Endothelial cell of umbilical vein (primary cell): ENCODE data around the gene OLIG1. TPM values are rescaled to one million over a fixed set of nuclear protein-coding genes. Genes with fewer than 3 reads are reported as not detected.
A peak's percentile ranks its signal among the peaks of the same experiment; 100 is the strongest.

ENCODE experiments used
- BruUV-seq: library from RNA; stranded (reverse); fragments of 400-500 nt; replicated peaks from 2 replicates; lab custom pipeline; 2021; lab: Mats Ljungman, UMichigan
- CTCF ChIA-PET: fragments of 300-600, 350-600 bp; sonication (Branson Sonifier 250); formaldehyde crosslinking; loops from one replicate; lab custom pipeline; 2021; ENCODE audit warnings: antibody characterized with exemption, inconsistent platforms; lab: Charles Lee
- POLR2A ChIA-PET: fragments of 300-600, 350-600 bp; sonication (Branson Sonifier 250); formaldehyde crosslinking; loops from one replicate; lab custom pipeline; 2021; ENCODE audit warnings: antibody characterized with exemption, inconsistent platforms; lab: Charles Lee
- DNase-seq: peaks from one replicate; pipeline ENCODE4 v3.0.0-alpha.2; 2011; ENCODE audit warnings: low read depth, low spot score
- FAIRE-seq: peaks from 2 replicates; lab custom pipeline; 2011; peaks lifted over from hg19 to GRCh38; lab: Jason Lieb, UNC
- H2AFZ ChIP-seq: 2 replicates; pipeline ENCODE4 v1.6.0; 2012; ENCODE audit warnings: low read depth, low read length, control low read depth, inconsistent platforms
- H3K27ac ChIP-seq: 2 replicates; pipeline ENCODE4 v1.5.1; 2011; ENCODE audit warnings: low read depth, mild to moderate bottlenecking, control low read depth, low read length, moderate library complexity; ENCODE audit not compliant: insufficient read depth
- H3K27me3 ChIP-seq, 2 experiments: 2 replicates each; pipeline versions ENCODE4 v1.6.0 to v1.6.1; 2011; ENCODE audit warnings: low read length in 2 of 2, mixed read lengths in 1 of 2; ENCODE audit not compliant: control insufficient read depth in 2 of 2, insufficient read depth in 2 of 2
- H3K36me3 ChIP-seq, 2 experiments: 2 replicates in 1 of 2; 3 replicates in 1 of 2; pipeline ENCODE4 v1.5.1; 2011; ENCODE audit warnings: low read length in 2 of 2, mild to moderate bottlenecking in 1 of 2, moderate library complexity in 1 of 2; ENCODE audit not compliant: control insufficient read depth in 2 of 2, insufficient read depth in 2 of 2; ENCODE audit errors: extremely low read depth in 1 of 2
- H3K4me1 ChIP-seq: 3 replicates; pipeline ENCODE4 v1.5.1; 2011; ENCODE audit warnings: mild to moderate bottlenecking, low read length; ENCODE audit not compliant: control insufficient read depth, insufficient read depth; ENCODE audit errors: extremely low read depth
- H3K4me2 ChIP-seq: 2 replicates; pipeline ENCODE4 v1.6.1; 2011; ENCODE audit warnings: low read length, control low read depth, mixed read lengths; ENCODE audit not compliant: insufficient read depth
- H3K4me3 ChIP-seq, 3 experiments: fragments of 200-600 bp in 1 of 3; sonication (generic), shearing (Covaris generic) in 1 of 3; replicated peaks in 1 of 3; 2 replicates each; pipeline ENCODE4 v1.5.1; 2011 to 2016; ENCODE audit warnings: control low read depth in 3 of 3, low read length in 3 of 3, mild to moderate bottlenecking in 2 of 3, inconsistent platforms in 1 of 3, low read depth in 1 of 3, moderate library complexity in 1 of 3; ENCODE audit not compliant: insufficient read depth in 1 of 3
- H3K79me2 ChIP-seq: 2 replicates; pipeline ENCODE4 v1.6.0; 2012; ENCODE audit warnings: low read length, inconsistent platforms; ENCODE audit not compliant: control insufficient read depth, insufficient read depth
- H3K9ac ChIP-seq: replicated peaks from 2 replicates; pipeline ENCODE3; 2011; ENCODE audit warnings: low read length, control low read depth; ENCODE audit not compliant: insufficient read depth; ENCODE audit errors: extremely low read depth
- H3K9me1 ChIP-seq: replicated peaks from 3 replicates; pipeline ENCODE4 v1.6.0; 2011; ENCODE audit warnings: mild to moderate bottlenecking, low read length; ENCODE audit not compliant: control insufficient read depth, insufficient read depth; ENCODE audit errors: extremely low read depth
- H3K9me3 ChIP-seq: replicated peaks from 2 replicates; pipeline ENCODE4 v1.5.1; 2012; ENCODE audit warnings: low read length, inconsistent platforms; ENCODE audit not compliant: control insufficient read depth, insufficient read depth
- H4K20me1 ChIP-seq: replicated peaks from 2 replicates; pipeline ENCODE3; 2011; ENCODE audit warnings: mild to moderate bottlenecking, low read length; ENCODE audit not compliant: control insufficient read depth, insufficient read depth; ENCODE audit errors: extremely low read depth
- CTCF ChIP-seq, 2 donors: IDR thresholded peaks; 1 replicate in 1 of 2; 2 replicates in 1 of 2; pipeline ENCODE4 v1.5.1; 2011; ENCODE audit warnings: low read length in 2 of 2, mild to moderate bottlenecking in 2 of 2, moderate library complexity in 2 of 2, control low read depth in 1 of 2, inconsistent platforms in 1 of 2, low read depth in 1 of 2; ENCODE audit not compliant: insufficient read depth in 1 of 2; ENCODE audit errors: extremely low read depth in 1 of 2
- EZH2 ChIP-seq: IDR thresholded peaks from 2 replicates; pipeline ENCODE4 v1.6.1; 2012; ENCODE audit warnings: borderline replicate concordance, low read depth, mild to moderate bottlenecking, moderate library complexity, low read length, inconsistent platforms; ENCODE audit not compliant: severe bottlenecking
- FOS ChIP-seq: IDR thresholded peaks from 2 replicates; pipeline ENCODE4 v1.6.1; 2011; ENCODE audit warnings: mild to moderate bottlenecking, low read length, moderate library complexity, borderline replicate concordance; ENCODE audit not compliant: insufficient read depth
- GATA2 ChIP-seq: IDR thresholded peaks from 2 replicates; pipeline ENCODE4 v1.7.0; 2011; ENCODE audit warnings: low read depth, mild to moderate bottlenecking, moderate library complexity, mixed read lengths, low read length; ENCODE audit not compliant: insufficient read length, insufficient read depth
- JUN ChIP-seq: IDR thresholded peaks from 2 replicates; pipeline ENCODE4 v1.6.1; 2011; ENCODE audit warnings: borderline replicate concordance, low read depth; ENCODE audit not compliant: insufficient read length, insufficient read depth
- MAX ChIP-seq: IDR thresholded peaks from 2 replicates; pipeline ENCODE4 v1.6.1; 2011; ENCODE audit not compliant: insufficient read depth, insufficient read length
- MYC ChIP-seq: IDR thresholded peaks from one replicate; pipeline ENCODE4 v1.6.1; 2011; ENCODE audit warnings: mild to moderate bottlenecking, low read depth, low read length
- POLR2A ChIP-seq: IDR thresholded peaks from 2 replicates; pipeline ENCODE4 v1.6.1; 2012; ENCODE audit warnings: low read depth, mild to moderate bottlenecking, control low read depth, low read length
- POLR2AphosphoS5 ChIP-seq: IDR thresholded peaks from 2 replicates; pipeline ENCODE4 v1.6.1; 2012; ENCODE audit warnings: low read depth, mild to moderate bottlenecking, control low read depth, low read length, moderate library complexity; ENCODE audit not compliant: insufficient read depth
- dilution Hi-C: fragments of 300-500 bp; cut with MboI; formaldehyde crosslinking; loops from one replicate; pipeline ENCODE4 v1.15.0; 2019; ENCODE audit warnings: low sequenced_read_pairs; ENCODE audit not compliant: extremely low pct_ligation_motif_present
- intact Hi-C: fragments of 100-400 bp; cut with micrococcal nuclease; formaldehyde crosslinking; loops from one replicate; pipeline ENCODE4 v1.10.0; 2022
- polyA plus RNA-seq, 4 experiments: library from polyadenylated mRNA; depleted of rRNA in 3 of 4; stranded (reverse) in 3 of 4; unstranded in 1 of 4; fragments of >200 nt; gene quantifications; 2 replicates each; pipeline versions ENCODE4 v1.2.1 to v1.2.3, GENCODE V29; 2011 to 2012; ENCODE audit warnings: missing spikeins in 1 of 4
- total RNA-seq: library from RNA; stranded (reverse); gene quantifications from 2 replicates; pipeline ENCODE4 v1.2.3, GENCODE V29; 2021

Gene OLIG1
- total and polyA plus RNA-seq, 2 donors (not counting 3 experiments of a cell fraction or from before 2014, with no cell fraction given), result not detected

GRCh38 chr21:33024201-33025103, 45.5 kb upstream of the OLIG1 start:
- TF ChIP-seq EZH2, result peak; percentile 78
- no peak for TF ChIP-seq MAX
- no peaks in the 10 kb centered on the region for H4K20me1 ChIP-seq
- no peak overlapping the region for H2AFZ ChIP-seq
- H3K9me3 ChIP-seq, result no peaks in the 10 kb centered on the region
- intact Hi-C loops (loop anchor here (10.0 kb wide), 1 partner anchor 50 kb away; the partner anchor contains the start of gene OLIG1), dilution Hi-C loops (no loop called here)
- H3K4me1 ChIP-seq, result peaks cover 3% of the 10 kb centered on the region
- H3K27ac ChIP-seq, result no peak overlapping the region
- H3K9me1 ChIP-seq, result no peaks in the 10 kb centered on the region
- DNase-seq (no peak), FAIRE-seq (no peak)
- H3K79me2 ChIP-seq, result no peaks in the 10 kb centered on the region
- POLR2A ChIA-PET, result no interaction called here
- H3K4me2 ChIP-seq, result no peak overlapping the region
- CTCF ChIA-PET, result no interaction called here
- H3K9ac ChIP-seq, result no peak overlapping the region
- H3K4me3 ChIP-seq, result no peak overlapping the region
- H3K27me3 ChIP-seq, result peaks cover 91 to 99% of the 10 kb centered on the region in 2 experiments
- no TSS peak for BruUV-seq
- no peaks in the 10 kb centered on the region for H3K36me3 ChIP-seq

- dilution Hi-C loops (no loop called here), intact Hi-C loops (loop anchor here (10.0 kb wide), 1 partner anchor 50 kb away; the partner anchor contains the start of gene OLIG1)
- Histone ChIP-seq H3K4me2 (no peak overlapping the region), H3K9me1 (no peaks in the 10 kb centered on the region), H3K79me2 (no peaks in the 10 kb centered on the region), H3K27ac (no peak overlapping the region), H2AFZ (no peak overlapping the region), H3K27me3 (peaks cover 92 to 99% of the 10 kb centered on the region in 2 experiments), H4K20me1 (no peaks in the 10 kb centered on the region), H3K4me3 (no peak overlapping the region), H3K9ac (no peak overlapping the region), H3K9me3 (no peaks in the 10 kb centered on the region), H3K4me1 (peaks cover 3% of the 10 kb centered on the region), H3K36me3 (no peaks in the 10 kb centered on the region)
- DNase-seq (no peak), FAIRE-seq (no peak)
- TF ChIP-seq GATA2 (no peak), CTCF (IDR thresholded peaks at IDR 0.05; ENCODE audit: extremely low read depth in 1 of 2, insufficient read depth in 1 of 2, low read depth in 1 of 2, low read length in 2 of 2) (no peak), JUN (no peak), FOS (no peak), POLR2A (no peak), MAX (no peak), EZH2 (no peak), POLR2AphosphoS5 (no peak), MYC (no peak)
- CTCF ChIA-PET, result no interaction called here
- no TSS peak for BruUV-seq
- POLR2A ChIA-PET, result no interaction called here
Observed at GRCh38 chr21:33025106-33025488, 44.8 kb upstream of the OLIG1 start.
